GM23248 (cell line): ENCODE measurements around the gene GRIP1.

Experiments
- EZH2 ChIP-seq: fragments of 200-600 bp; sonication (generic); IDR thresholded peaks from 2 replicates; pipeline ENCODE4 v1.6.1; 2018; ENCODE audit warnings: antibody characterized with exemption, mild to moderate bottlenecking; ENCODE audit not compliant: insufficient read depth, poor library complexity, severe bottlenecking
- EZH2phosphoT487 ChIP-seq: fragments of 200-600 bp; sonication (generic); IDR thresholded peaks from 2 replicates; pipeline ENCODE4 v1.6.1; 2018; ENCODE audit warnings: antibody characterized with exemption, moderate library complexity, mild to moderate bottlenecking, low read depth; ENCODE audit not compliant: insufficient read depth

- TF ChIP-seq EZH2 (no peak), EZH2phosphoT487 (no peak)
Observed at GRCh38 chr12:66664076-66664475, 14.8 kb downstream of the GRIP1 start.
